HG03571 (cell line): ENCODE measurements around the gene ADGRG3.

Experiments used
- ATAC-seq: cut with Tn5 transposase; IDR thresholded peaks from one replicate; pipeline ENCODE4 v1.9.1; 2021; ENCODE audit not compliant: unreplicated experiment

ADGRG3 gene

DNA sequence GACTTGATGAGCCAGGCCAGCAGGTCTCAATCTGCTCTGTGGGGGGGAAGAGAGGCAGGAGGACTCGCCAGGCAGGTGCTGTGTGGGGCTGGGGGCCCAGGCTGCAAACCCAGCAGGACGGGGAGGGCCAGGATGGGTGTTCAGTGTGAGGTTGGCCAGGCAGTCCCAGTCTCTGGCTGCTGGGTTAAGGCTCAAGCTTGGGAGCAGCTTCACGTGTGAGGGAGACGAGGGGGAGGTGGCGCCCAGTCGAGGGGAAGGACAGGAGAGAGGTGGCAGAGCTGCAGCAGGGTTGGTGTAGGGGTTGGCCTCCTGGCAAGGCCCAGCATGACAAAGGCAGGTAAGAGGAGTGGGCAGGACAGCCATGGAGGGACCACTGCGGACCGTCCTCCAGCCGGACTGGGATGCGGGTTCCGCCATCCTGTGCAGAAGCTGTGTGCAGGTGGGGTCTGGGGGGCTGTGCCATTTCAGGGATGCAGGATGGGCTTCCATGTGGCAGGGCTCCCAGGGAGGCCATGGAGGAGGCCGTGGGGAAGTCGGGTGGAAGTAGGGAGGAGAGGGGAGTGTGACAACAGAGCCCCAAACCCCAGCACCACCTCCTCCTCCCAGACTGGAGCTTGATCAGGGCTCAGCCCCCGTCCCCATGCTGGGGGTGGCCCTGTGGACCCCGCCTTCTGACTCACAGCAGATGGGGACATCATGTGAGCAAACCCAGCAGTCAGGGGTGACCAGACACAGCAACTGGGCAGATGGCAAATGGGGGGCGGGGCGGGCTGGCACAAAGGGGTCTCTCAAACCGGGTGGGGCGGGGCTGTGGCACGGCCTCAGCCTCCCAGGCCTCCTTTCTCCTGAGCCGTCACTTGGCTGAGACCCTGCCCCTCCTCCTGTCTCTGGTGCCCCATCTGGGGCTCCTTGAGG is 36.9 kb upstream of the ADGRG3 start:
- no peak for ATAC-seq

- ATAC-seq = no peak
These were observed 35.5 kb upstream of the ADGRG3 start for GRCh38 chr16:57632568-57632967.

- no peak for ATAC-seq
These were observed 34.6 kb upstream of the ADGRG3 start for GRCh38 chr16:57633383-57634064.

DNA sequence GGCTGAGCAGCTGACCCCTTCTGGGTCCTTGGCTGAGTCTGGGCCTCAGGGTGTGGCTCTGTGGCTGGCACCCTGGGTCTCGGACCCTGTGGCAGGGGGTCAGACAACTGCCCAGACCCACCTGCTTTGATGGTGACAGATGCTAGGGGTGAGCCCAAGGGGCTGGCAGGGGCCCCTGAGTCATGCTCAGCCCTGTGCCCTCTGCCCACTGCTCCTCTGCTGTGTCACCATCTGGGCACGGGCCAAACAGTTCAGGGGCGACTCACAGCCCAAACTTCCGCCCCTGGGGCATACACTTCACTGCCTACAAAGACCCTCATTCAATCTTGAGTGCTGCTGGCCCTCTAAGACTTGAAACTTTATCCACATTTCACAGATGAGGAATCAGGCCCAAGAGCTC is 33.9 kb upstream of the ADGRG3 start:
- no peak for ATAC-seq

DNA sequence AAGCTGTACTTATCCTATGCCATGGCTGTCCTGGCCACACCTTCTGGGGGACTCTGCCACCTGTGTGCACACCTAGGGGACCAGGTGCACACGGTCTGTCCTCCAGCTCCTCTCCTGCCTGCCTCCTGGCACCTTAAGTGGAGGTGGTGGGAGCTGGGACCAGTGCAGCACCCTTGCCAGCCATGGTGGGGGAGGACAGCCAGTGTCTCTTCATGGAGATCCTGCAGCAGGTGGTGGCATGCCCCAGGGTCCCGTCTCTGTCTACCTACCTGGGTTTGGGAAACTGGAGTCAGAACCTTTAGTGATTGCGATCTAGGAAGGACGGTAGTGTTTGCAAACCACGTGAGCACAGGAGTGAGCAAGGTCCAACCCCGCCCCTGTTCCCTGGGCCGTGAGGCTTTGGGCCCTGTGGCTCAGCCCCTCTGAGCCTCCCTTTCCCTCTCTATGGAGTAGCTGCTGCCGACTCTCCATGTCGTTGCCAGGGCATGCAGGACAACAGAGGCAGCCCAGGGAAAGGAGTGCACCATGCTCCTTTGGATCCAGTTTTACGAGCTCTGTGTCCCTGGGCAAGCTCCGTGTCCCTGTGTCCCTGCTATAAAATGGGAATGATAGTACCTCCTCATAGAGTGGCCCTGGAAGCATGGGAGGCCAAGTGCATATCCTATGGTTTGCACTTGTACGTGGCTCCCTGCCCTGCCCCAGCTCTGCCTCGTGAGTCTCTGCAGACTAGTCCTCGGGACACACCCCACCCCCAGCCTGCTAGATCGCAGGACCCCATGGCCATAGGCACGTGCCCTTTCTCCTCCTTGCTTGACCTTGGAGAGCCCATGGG is 32.6 kb upstream of the ADGRG3 start:
- ATAC-seq = no peak

DNA sequence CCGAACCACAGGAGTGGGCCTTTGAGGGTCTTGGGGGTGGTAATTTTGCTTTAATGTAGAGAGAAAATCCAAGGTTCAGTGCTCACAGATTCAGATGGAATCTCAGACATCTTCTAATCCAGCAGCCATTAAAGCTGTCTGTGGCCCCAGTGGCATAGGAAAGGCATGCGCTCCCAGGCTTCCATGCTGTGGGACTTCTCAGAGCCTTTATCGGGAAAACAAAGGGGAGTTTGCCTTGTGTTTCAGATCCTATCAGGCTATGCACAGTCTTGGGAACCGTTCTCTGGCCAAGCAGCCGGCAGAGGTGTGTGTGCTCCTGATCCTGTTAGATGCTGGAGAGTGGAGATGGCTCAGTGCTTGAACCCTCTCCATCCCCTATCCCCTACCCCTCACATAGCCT is 31.9 kb upstream of the ADGRG3 start:
- ATAC-seq = no peak

- no peak for ATAC-seq
These were observed 31.1 kb upstream of the ADGRG3 start for GRCh38 chr16:57637020-57637419.

GRCh38 chr16:57637424-57637823 is 30.7 kb upstream of the ADGRG3 start:
- ATAC-seq = no peak

DNA sequence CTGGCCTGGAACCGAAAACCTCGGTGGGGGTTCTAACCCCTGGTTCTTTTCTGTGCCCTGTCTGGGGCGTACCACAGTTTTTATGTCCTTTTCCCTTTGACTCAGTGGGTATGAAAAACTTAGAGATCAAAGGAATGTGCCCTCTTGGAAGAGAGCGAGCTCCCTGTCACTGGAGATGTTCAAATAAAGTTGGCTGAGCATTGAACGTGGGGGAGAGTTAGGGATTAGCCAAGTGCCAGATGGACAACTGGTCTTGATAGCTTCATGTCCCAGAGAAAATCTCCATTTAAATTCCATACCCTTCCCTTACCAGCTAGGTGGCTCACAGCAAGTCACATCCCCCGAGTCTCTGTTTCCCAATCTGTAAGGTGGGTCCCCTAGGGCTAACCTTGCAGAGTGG is 30.1 kb upstream of the ADGRG3 start:
- ATAC-seq = no peak

- ATAC-seq = no peak
These were observed 29.7 kb upstream of the ADGRG3 start for GRCh38 chr16:57638381-57638780.

GRCh38 chr16:57639172-57639887 is 28.8 kb upstream of the ADGRG3 start:
- no peak for ATAC-seq

DNA sequence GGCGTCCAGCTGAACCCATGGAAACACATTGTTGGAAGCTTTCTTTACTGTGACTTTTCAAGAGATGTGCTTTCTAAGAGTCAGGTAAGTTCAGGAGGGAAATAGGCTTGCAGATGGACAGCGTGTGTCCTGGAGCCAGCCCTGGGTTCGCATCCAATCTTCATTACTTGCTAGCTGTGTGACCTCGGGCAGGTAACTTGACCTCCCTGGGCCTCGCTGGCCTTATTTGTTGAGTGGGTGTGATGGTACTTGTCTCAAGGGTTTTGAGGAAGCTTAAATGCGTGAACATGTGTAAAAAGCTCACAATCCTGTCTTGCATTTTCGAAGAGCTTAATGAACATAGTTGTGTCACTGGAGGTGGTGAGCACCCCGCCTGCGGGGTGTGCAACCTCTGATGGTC is 27.9 kb upstream of the ADGRG3 start:
- no peak for ATAC-seq

DNA sequence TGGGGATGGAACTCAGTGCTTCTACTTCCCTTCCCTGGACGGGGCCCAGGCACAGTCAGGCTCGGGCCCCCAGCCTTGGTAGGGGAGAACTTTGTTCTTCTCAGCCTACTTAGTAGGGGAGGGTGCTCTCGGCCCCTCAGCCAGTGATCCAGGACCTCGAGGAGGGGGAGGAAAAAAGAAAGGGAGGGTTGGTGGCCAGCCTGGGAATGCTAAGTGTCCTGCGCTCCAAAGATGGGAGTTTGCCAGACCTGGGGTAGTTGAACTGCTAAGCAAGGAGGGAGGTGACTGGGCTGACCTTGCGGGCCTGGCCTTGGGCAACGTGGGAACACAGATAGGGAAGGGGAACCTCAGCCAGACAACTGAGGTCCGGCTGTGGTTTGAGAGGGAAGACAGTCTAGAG is 27.5 kb upstream of the ADGRG3 start:
- no peak for ATAC-seq

DNA sequence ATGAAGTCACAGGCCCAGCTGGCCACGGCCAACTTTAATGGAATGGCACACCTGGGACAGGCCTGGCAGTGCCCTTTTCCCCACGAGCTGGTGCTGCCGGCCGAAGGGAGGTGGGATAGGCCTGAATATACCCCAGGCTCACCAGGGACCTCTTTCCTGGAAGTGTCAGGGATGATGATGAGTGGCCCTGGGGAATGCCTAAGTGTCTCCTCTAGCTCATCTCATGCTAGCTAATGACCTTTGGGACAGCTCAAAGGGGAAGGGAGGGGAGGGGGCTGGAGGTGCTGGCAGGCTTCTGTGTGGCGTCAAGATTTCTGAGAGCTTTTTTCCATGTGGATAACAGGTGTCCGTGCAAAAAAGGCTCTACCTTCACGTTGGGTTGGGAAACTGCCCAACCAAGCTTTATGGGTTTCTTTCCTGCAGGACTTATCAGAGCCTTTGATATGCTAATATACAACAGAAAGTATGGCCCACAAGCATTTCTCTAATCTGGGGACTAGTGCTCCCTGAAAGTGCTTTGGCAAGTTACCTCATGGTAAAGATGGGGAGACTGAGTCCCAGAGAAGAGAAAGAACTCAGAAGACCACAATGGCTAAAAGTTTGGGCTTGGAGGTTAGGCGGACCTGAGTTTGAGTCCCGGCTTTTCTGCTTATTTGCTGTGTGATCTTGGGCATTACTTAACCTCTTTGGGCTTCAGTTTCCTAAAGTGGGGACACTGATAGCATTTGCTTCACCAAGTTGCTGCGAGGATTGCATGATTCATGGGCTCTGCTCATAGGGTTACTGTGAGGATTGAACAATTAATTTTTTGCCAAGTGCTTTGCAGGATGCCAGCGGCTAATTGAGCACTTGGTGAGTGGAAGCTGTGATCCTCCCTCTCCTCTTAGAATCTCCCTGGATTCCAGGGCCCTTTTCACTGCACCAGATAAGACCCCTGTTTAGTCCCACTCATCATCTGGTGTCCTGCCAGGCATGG is 25.7 kb upstream of the ADGRG3 start:
- no peak for ATAC-seq

GRCh38 chr16:57643147-57643874 is 24.8 kb upstream of the ADGRG3 start:
- no peak for ATAC-seq

GRCh38 chr16:57643910-57644309 is 24.2 kb upstream of the ADGRG3 start:
- no peak for ATAC-seq

GRCh38 chr16:57644383-57645014 is 23.6 kb upstream of the ADGRG3 start:
- no peak for ATAC-seq

DNA sequence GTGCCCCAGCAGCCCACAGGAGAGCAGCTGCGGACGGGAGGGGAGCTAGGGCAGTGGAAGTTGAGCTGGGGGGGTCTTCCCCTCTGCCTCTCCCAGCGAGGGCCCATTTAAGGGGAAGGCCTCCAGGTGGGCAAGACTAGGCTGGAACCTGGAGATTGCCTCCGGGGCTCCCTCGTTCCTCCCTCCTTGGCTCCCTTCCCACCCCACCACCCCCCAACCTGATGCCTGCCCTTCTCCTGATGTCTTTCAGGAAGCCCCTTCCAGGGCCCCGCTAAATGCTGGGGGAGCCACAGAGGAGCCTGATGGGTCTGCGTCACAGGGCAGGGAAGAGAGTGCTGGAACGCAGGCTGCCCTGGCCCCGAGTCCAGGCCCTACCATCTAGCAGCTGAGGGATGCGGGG is 22.9 kb upstream of the ADGRG3 start:
- no peak for ATAC-seq
